Fibroblast of lung (primary cell): ENCODE results near the gene SELENOW.
"Not testable (repeated sequence)": the region's sequence is repeated elsewhere in the genome, so short reads cannot be mapped to it uniquely, and the experiment has no call there.

Experiments used
- EZH2 ChIP-seq: IDR thresholded peaks from 2 replicates; pipeline ENCODE4 v1.5.1; 2012; ENCODE audit warnings: low read length, control low read depth, mild to moderate bottlenecking; ENCODE audit errors: missing control alignments
- TF ChIP-seq, protein P1 (sequence below), 2 donors: IDR thresholded peaks in 1 of 2; conservative IDR thresholded peaks in 1 of 2; 1 replicate in 1 of 2; 2 replicates in 1 of 2; pipeline ENCODE4 v1.5.1; 2011 to 2012; ENCODE audit warnings: low read length in 2 of 2, control low read depth in 1 of 2, inconsistent platforms in 1 of 2, low read depth in 1 of 2, mild to moderate bottlenecking in 1 of 2

DNA sequence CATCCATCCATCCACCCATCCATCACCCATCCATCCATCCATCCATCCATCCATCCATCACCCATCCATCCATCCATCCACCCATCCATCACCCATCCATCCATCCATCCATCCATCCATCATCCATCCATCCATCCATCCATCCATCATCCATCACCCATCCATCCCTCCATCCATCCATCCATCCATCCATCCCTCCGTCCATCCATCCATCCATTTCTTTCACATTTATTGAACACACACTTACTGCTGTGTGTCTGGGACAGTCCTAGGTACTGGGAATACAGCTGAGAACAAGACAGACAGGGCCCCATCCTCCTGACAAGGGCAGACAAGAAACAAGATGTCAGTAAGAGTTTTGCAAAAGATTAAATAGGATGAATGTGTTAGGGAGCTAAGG, 39.7 kb downstream of the SELENOW start:
- TF ChIP-seq, protein P1, sequence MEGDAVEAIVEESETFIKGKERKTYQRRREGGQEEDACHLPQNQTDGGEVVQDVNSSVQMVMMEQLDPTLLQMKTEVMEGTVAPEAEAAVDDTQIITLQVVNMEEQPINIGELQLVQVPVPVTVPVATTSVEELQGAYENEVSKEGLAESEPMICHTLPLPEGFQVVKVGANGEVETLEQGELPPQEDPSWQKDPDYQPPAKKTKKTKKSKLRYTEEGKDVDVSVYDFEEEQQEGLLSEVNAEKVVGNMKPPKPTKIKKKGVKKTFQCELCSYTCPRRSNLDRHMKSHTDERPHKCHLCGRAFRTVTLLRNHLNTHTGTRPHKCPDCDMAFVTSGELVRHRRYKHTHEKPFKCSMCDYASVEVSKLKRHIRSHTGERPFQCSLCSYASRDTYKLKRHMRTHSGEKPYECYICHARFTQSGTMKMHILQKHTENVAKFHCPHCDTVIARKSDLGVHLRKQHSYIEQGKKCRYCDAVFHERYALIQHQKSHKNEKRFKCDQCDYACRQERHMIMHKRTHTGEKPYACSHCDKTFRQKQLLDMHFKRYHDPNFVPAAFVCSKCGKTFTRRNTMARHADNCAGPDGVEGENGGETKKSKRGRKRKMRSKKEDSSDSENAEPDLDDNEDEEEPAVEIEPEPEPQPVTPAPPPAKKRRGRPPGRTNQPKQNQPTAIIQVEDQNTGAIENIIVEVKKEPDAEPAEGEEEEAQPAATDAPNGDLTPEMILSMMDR (conservative IDR thresholded peaks at IDR 0.05 in 1 of 2, IDR thresholded peaks at IDR 0.05 in 1 of 2; ENCODE audit: low read depth in 1 of 2, low read length in 2 of 2), result not testable (repeated sequence)
- TF ChIP-seq EZH2, result not testable (repeated sequence)
